K562 (cell line): Measurements from ENCODE around the gene NHSL2. TPM values are rescaled to one million over a fixed set of nuclear protein-coding genes. Genes with fewer than 3 reads are reported as not detected.

ENCODE experiments used
- BHLHE40 ChIP-seq: IDR thresholded peaks from 2 replicates; pipeline ENCODE4 v1.6.1; 2011; ENCODE audit warnings: low read length, improper control_type of control experiment
- DEAF1 ChIP-seq: fragments of 450-650 bp; formaldehyde crosslinking; IDR thresholded peaks from 2 replicates; pipeline ENCODE4 v1.4.0; 2020; ENCODE audit warnings: mild to moderate bottlenecking, moderate library complexity
- ELF1 ChIP-seq: fragments of 200-800 bp; sonication (Bioruptor generic); IDR thresholded peaks from 2 replicates; pipeline ENCODE4 v1.6.1; 2016; ENCODE audit warnings: missing genetic modification characterization, missing compliant biosample characterization
- ETV5 ChIP-seq: sonication (generic); formaldehyde crosslinking; IDR thresholded peaks from 2 replicates; pipeline ENCODE4 v1.4.0; 2020; ENCODE audit warnings: low read depth, mild to moderate bottlenecking, missing genetic modification reagents
- KAT8 ChIP-seq: fragments of 450-650 bp; IDR thresholded peaks from 2 replicates; pipeline ENCODE4 v1.6.1; 2016; ENCODE audit warnings: low read depth, mild to moderate bottlenecking
- KLF6 ChIP-seq: fragments of 250-450 bp; sonication (Bioruptor Pico); IDR thresholded peaks from 2 replicates; pipeline ENCODE4 v1.4.0; 2020; ENCODE audit warnings: mild to moderate bottlenecking, moderate library complexity, borderline replicate concordance
- LEF1 ChIP-seq: fragments of 450-650 bp; IDR thresholded peaks from 2 replicates; pipeline ENCODE4 v1.6.1; 2016; ENCODE audit warnings: mild to moderate bottlenecking
- MAFG ChIP-seq: fragments of 450-650 bp; conservative IDR thresholded peaks from 2 replicates; pipeline ENCODE4 v1.6.1; 2016; ENCODE audit warnings: missing genetic modification characterization, missing compliant biosample characterization
- MYC ChIP-seq, 2 experiments: fragments of 250-450 bp in 1 of 2; sonication (Bioruptor Pico) in 1 of 2; IDR thresholded peaks; 2 replicates each; pipeline versions ENCODE4 v1.5.1 to v1.6.1; 2012 to 2021; ENCODE audit warnings: low read depth in 2 of 2, borderline replicate concordance in 1 of 2, improper control_type of control experiment in 1 of 2, low read length in 1 of 2, mild to moderate bottlenecking in 1 of 2, moderate library complexity in 1 of 2
- PHTF2 ChIP-seq: fragments of 250-450 bp; sonication (Bioruptor Pico); IDR thresholded peaks from 2 replicates; pipeline ENCODE4 v1.5.0; 2021; ENCODE audit warnings: mild to moderate bottlenecking
- RHOXF2B ChIP-seq: fragments of 250-450 bp; sonication (Bioruptor Pico); conservative IDR thresholded peaks from 2 replicates; pipeline ENCODE4 v1.5.1; 2021
- SREBF1 ChIP-seq: fragments of 150-350 bp; IDR thresholded peaks from 2 replicates; pipeline ENCODE4 v1.6.1; 2014; ENCODE audit warnings: antibody characterized with exemption, low read depth, low read length, borderline replicate concordance
- TAF7 ChIP-seq: fragments of 450-650 bp; IDR thresholded peaks from 2 replicates; pipeline ENCODE4 v1.6.1; 2016; ENCODE audit warnings: missing genetic modification characterization, missing compliant biosample characterization
- WHSC1 ChIP-seq: IDR thresholded peaks from one replicate; pipeline ENCODE4 v1.6.1; 2012; ENCODE audit warnings: low read length, control low read depth, inconsistent platforms
- ZFP30 ChIP-seq: fragments of 250-450 bp; sonication (Bioruptor Pico); IDR thresholded peaks from 2 replicates; pipeline ENCODE4 v1.8.0; 2022; ENCODE audit warnings: moderate library complexity, mild to moderate bottlenecking, inconsistent platforms, borderline replicate concordance
- ZNF134 ChIP-seq: fragments of 250-450 bp; sonication (Bioruptor Pico); conservative IDR thresholded peaks from 2 replicates; pipeline ENCODE4 v1.4.0; 2020
- ZNF175 ChIP-seq: fragments of 200-800 bp; sonication (Bioruptor generic); IDR thresholded peaks from 2 replicates; pipeline ENCODE4 v1.6.1; 2016; ENCODE audit warnings: low read depth, mild to moderate bottlenecking, missing genetic modification characterization, missing compliant biosample characterization
- ZNF197 ChIP-seq: fragments of 200-800 bp; sonication (Bioruptor generic); IDR thresholded peaks from 2 replicates; pipeline ENCODE4 v1.6.1; 2016; ENCODE audit warnings: low read depth, missing genetic modification characterization, missing compliant biosample characterization
- ZNF224 ChIP-seq: sonication (generic); formaldehyde crosslinking; IDR thresholded peaks from 2 replicates; pipeline ENCODE4 v1.8.0; 2022; ENCODE audit warnings: mild to moderate bottlenecking, missing genetic modification reagents
- ZNF395 ChIP-seq: fragments of 200-800 bp; sonication (Bioruptor generic); IDR thresholded peaks from 2 replicates; pipeline ENCODE4 v1.6.1; 2017; ENCODE audit warnings: missing genetic modification characterization, missing compliant biosample characterization
- ZNF41 ChIP-seq: fragments of 250-450 bp; sonication (Bioruptor Pico); conservative IDR thresholded peaks from 2 replicates; pipeline ENCODE4 v1.4.0; 2020; ENCODE audit warnings: mild to moderate bottlenecking
- ZNF561 ChIP-seq: fragments of 450-650 bp; formaldehyde crosslinking; conservative IDR thresholded peaks from 2 replicates; pipeline ENCODE4 v1.4.0; 2020; ENCODE audit warnings: mild to moderate bottlenecking, moderate library complexity
- ZNF717 ChIP-seq: fragments of 250-450 bp; sonication (Bioruptor Pico); IDR thresholded peaks from 2 replicates; pipeline ENCODE4 v1.5.0; 2021
- ZNF780A ChIP-seq: fragments of 250-450 bp; sonication (Bioruptor Pico); IDR thresholded peaks from 2 replicates; pipeline ENCODE4 v1.5.0; 2021; ENCODE audit warnings: mild to moderate bottlenecking
- polyA plus RNA-seq, 8 experiments: library from polyadenylated mRNA; depleted of rRNA in 4 of 8; stranded (reverse) in 5 of 8; unstranded in 3 of 8; fragments of >200 nt; fragmentation: Nextera tagmentation in 2 of 8; fragmentation: Illumina TruSeq in 1 of 8; extraction: Ambion mirVana in 2 of 8; extraction: Trizol in 1 of 8; gene quantifications; 2 replicates each; pipeline versions ENCODE4 v1.2.1 to v1.2.3, GENCODE V29; 2011 to 2014; ENCODE audit warnings: inconsistent platforms in 1 of 8, missing spikeins in 1 of 8
- total RNA-seq, 7 experiments: library from RNA; depleted of rRNA in 6 of 7; stranded (reverse); fragments of >200 nt in 6 of 7; fragmentation: Illumina TruSeq in 2 of 7; extraction: Trizol in 2 of 7; gene quantifications; 2 replicates each; pipeline versions ENCODE4 v1.2.1 to v1.2.3, GENCODE V29; 2011 to 2021; ENCODE audit warnings: low replicate concordance in 1 of 7
- TF ChIP-seq, protein P1 (sequence below): sonication (generic); formaldehyde crosslinking; IDR thresholded peaks from 2 replicates; pipeline ENCODE4 v1.8.1; 2023; ENCODE audit warnings: mild to moderate bottlenecking, missing genetic modification reagents

The NHSL2 gene
- total and polyA plus RNA-seq, 9 of the 15 experiments (the other 6 are each of a cell fraction or from before 2014, with no cell fraction given) = 0.02 TPM; not detected in 8

DNA sequence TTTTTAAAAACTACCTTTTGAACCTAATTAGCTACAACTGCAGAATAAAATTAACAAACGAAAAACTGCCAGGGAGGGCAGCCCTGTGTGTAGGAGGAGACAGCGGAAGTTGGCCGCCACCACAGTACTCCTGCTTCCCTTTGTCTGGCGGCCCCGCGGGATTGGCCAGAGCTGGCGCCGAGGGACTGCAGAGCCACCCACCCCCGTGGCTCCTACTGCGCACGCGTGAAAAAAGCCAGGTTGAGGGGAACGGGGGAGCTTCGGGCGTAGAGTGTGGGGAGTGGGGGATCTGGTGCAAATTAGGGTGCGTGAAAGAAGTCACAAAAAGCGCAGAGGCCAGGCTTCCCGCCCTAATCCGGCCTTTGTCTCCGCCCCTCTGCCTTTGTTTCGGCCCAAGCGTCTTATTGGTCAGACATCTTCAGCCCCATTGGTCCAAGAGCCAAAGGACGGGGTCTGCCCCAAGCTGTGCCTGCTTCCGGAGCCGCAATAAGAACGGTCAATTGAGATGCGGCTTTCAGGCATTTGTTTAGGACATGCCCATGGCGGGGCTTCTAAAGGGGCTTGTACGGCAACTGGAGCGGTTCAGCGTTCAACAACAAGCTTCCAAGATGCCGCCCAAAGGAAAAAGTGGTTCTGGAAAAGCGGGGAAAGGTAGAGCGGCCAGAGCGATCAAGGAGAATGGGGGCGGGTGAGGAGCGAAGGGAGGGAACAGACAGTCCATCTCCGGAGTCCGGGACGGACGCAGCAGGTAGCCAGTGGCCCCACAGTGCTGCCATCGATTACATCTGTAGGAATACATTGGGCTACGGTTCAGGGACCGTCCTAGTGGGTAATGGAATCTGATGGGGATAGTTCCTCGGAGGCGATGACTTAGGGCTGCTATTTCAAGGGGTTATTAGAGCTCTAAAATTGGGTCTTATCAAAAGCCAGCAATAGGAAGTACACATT is 270.8 kb downstream of the NHSL2 start, which contains the start of gene PIN4 (continued):
- TF ChIP-seq MYC (IDR thresholded peaks at IDR 0.05; ENCODE audit: low read depth, low read length) (0 out of 2 replicates have a peak, but pooled peaks have one; percentile 21), MYC (CRISPR knock-in tag; IDR thresholded peaks at IDR 0.05; ENCODE audit: borderline replicate concordance, low read depth) (no peak), ZNF224 (no peak), BHLHE40 (0 out of 2 replicates have a peak, but pooled peaks have one; percentile 32), KAT8 (no peak), SREBF1 (no peak), ETV5 (CRISPR knock-in tag) (no peak), TAF7 (tag) (0 out of 2 replicates have a peak, but pooled peaks have one; percentile 25), ZFP30 (CRISPR knock-in tag) (no peak), ZNF561 (CRISPR knock-in tag) (no peak), ELF1 (tag) (no peak), PHTF2 (CRISPR knock-in tag) (no peak), WHSC1 (no peak), ZNF780A (CRISPR knock-in tag) (no peak), ZNF175 (CRISPR knock-in tag) (no peak), DEAF1 (CRISPR knock-in tag) (no peak), ZNF197 (no peak), ZNF717 (CRISPR knock-in tag) (no peak), MAFG (tag) (no peak), LEF1 (no peak), ZNF41 (CRISPR knock-in tag) (no peak), ZNF395 (CRISPR knock-in tag) (no peak), ZNF134 (CRISPR knock-in tag) (no peak), RHOXF2B (CRISPR knock-in tag) (no peak), KLF6 (CRISPR knock-in tag) (no peak)
- TF ChIP-seq, protein P1, sequence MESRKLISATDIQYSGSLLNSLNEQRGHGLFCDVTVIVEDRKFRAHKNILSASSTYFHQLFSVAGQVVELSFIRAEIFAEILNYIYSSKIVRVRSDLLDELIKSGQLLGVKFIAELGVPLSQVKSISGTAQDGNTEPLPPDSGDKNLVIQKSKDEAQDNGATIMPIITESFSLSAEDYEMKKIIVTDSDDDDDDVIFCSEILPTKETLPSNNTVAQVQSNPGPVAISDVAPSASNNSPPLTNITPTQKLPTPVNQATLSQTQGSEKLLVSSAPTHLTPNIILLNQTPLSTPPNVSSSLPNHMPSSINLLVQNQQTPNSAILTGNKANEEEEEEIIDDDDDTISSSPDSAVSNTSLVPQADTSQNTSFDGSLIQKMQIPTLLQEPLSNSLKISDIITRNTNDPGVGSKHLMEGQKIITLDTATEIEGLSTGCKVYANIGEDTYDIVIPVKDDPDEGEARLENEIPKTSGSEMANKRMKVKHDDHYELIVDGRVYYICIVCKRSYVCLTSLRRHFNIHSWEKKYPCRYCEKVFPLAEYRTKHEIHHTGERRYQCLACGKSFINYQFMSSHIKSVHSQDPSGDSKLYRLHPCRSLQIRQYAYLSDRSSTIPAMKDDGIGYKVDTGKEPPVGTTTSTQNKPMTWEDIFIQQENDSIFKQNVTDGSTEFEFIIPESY (CRISPR knock-in tag) = no peak
